Smooth muscle cell (in vitro differentiated cells): Measurements from ENCODE around the gene RBM33. TPM values are rescaled to one million over a fixed set of nuclear protein-coding genes. Genes with fewer than 3 reads are reported as not detected.

ENCODE experiments used
- DNase-seq: peaks from one replicate; lab custom pipeline; 2025; ENCODE audit not compliant: unreplicated experiment; lab: John Stamatoyannopoulos, UW
- H2AFZ ChIP-seq: fragments of 200-600 bp; sonication (generic); 2 replicates; pipeline ENCODE4 v1.6.0; 2016; ENCODE audit warnings: antibody characterized with exemption, low read depth, mild to moderate bottlenecking
- H3F3A ChIP-seq: fragments of 200-600 bp; sonication (generic); 2 replicates; pipeline ENCODE4 v1.6.0; 2017; ENCODE audit warnings: antibody characterized with exemption, low read depth
- H3K27ac ChIP-seq: fragments of 200-600 bp; sonication (generic); 2 replicates; pipeline ENCODE4 v1.5.1; 2016; ENCODE audit warnings: low read depth, mild to moderate bottlenecking
- H3K27me3 ChIP-seq: fragments of 200-600 bp; sonication (generic); 2 replicates; pipeline ENCODE4 v1.6.1; 2016; ENCODE audit warnings: low read depth, mild to moderate bottlenecking
- H3K36me3 ChIP-seq: fragments of 200-600 bp; sonication (generic); 2 replicates; pipeline ENCODE4 v1.5.1; 2016; ENCODE audit warnings: low read depth
- H3K4me1 ChIP-seq: fragments of 200-600 bp; sonication (generic); 2 replicates; pipeline ENCODE4 v1.5.1; 2016; ENCODE audit warnings: low read depth
- H3K4me2 ChIP-seq: fragments of 200-600 bp; sonication (generic); 2 replicates; pipeline ENCODE4 v1.6.0; 2016; ENCODE audit warnings: mild to moderate bottlenecking
- H3K4me3 ChIP-seq: fragments of 200-600 bp; sonication (generic); 2 replicates; pipeline ENCODE4 v1.5.1; 2016; ENCODE audit warnings: mild to moderate bottlenecking
- H3K79me2 ChIP-seq: fragments of 200-600 bp; sonication (generic); 2 replicates; pipeline ENCODE4 v1.6.0; 2016; ENCODE audit warnings: low read depth, mild to moderate bottlenecking
- H3K9ac ChIP-seq: fragments of 200-600 bp; sonication (generic); 2 replicates; pipeline ENCODE4 v1.6.0; 2016; ENCODE audit warnings: low read depth
- H3K9me3 ChIP-seq: fragments of 200-600 bp; sonication (generic); replicated peaks from 2 replicates; pipeline ENCODE4 v1.5.1; 2016; ENCODE audit warnings: low read depth
- H4K20me1 ChIP-seq: fragments of 200-600 bp; sonication (generic); 2 replicates; pipeline ENCODE4 v1.6.0; 2016; ENCODE audit warnings: low read depth
- WGBS: methylation state at CpG from one replicate; pipeline ENCODE4 v1.1.7; 2016; ENCODE audit warnings: low lambda C conversion rate; 5-methylcytosine and 5-hydroxymethylcytosine counted together
- polyA plus RNA-seq: library from polyadenylated mRNA; unstranded; fragments of >200 nt; fragmentation: Nextera tagmentation; extraction: Ambion mirVana; gene quantifications from 2 replicates; pipeline ENCODE4 v1.2.1, GENCODE V29; 2016
- total RNA-seq: library from RNA; depleted of rRNA; stranded (reverse); fragments of >200 nt; gene quantifications from 2 replicates; pipeline ENCODE4 v1.2.3, GENCODE V29; 2014
- TF ChIP-seq, protein P1 (sequence below): fragments of 200-600 bp; sonication (generic); IDR thresholded peaks from 2 replicates; pipeline ENCODE4 v1.5.1; 2017; ENCODE audit warnings: borderline replicate concordance, mild to moderate bottlenecking, antibody characterized with exemption; ENCODE audit not compliant: insufficient read depth, poor library complexity, severe bottlenecking

The RBM33 gene
- total and polyA plus RNA-seq, 2 experiments from 2014 or later, result 22.5 to 25.3 TPM

DNA sequence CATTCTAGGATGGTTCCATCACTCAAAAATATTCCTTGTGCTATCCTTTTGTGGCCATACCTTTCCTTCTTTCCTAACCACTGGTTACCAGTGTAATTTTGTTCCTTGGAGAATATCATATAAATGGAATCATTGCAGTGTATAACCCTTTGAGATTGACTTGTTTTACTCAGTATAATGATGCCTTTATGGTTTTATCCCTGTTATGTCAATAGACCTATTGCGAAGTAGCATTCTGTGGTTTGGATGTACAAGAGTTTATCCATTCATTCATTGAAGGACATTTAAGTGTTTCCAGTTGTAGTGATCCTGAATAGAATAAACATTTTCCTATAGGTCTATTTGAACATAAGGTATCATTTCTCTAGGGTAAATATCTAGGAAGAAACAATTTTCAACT, 54.2 kb downstream of the RBM33 start:
- Histone ChIP-seq H2AFZ (no peak overlapping the region), H3K9ac (no peak overlapping the region), H3K4me2 (no peak overlapping the region), H3K36me3 (peaks cover 17% of the 10 kb centered on the region), H3K27me3 (no peaks in the 10 kb centered on the region), H3K79me2 (peaks cover 52% of the 10 kb centered on the region), H3K4me1 (no peaks in the 10 kb centered on the region), H3K4me3 (no peak overlapping the region), H3K27ac (no peak overlapping the region), H4K20me1 (peaks cover 80% of the 10 kb centered on the region), H3K9me3 (no peaks in the 10 kb centered on the region), H3F3A (no peaks in the 10 kb centered on the region)
- TF ChIP-seq, protein P1, sequence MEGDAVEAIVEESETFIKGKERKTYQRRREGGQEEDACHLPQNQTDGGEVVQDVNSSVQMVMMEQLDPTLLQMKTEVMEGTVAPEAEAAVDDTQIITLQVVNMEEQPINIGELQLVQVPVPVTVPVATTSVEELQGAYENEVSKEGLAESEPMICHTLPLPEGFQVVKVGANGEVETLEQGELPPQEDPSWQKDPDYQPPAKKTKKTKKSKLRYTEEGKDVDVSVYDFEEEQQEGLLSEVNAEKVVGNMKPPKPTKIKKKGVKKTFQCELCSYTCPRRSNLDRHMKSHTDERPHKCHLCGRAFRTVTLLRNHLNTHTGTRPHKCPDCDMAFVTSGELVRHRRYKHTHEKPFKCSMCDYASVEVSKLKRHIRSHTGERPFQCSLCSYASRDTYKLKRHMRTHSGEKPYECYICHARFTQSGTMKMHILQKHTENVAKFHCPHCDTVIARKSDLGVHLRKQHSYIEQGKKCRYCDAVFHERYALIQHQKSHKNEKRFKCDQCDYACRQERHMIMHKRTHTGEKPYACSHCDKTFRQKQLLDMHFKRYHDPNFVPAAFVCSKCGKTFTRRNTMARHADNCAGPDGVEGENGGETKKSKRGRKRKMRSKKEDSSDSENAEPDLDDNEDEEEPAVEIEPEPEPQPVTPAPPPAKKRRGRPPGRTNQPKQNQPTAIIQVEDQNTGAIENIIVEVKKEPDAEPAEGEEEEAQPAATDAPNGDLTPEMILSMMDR, result no peak
- WGBS, result 100% methylated on average over 1 of the region's 1 CpG
- DNase-seq, result no peak

DNA sequence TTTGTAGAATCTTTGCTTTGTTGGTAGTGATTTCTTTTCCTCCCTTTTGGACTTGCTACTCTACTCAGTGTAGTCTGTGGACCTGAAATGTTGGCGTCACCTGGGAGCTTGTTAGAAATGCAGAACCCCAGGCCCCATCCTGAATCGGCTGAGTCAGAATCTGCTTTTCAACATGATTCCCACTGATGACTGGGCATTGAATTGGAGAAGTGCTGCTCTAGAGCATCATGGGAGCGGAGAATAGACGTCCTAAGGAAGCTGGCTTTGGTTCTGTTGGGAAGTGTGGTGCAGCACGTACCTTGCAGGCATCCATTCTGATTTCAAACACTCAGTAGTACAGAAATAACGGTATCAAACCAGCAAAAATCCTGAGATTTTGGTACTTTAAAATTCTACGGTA, 54.7 kb downstream of the RBM33 start:
- no peak overlapping the region for H3K27ac ChIP-seq
- peaks cover 22% of the 10 kb centered on the region for H3K36me3 ChIP-seq
- H3F3A ChIP-seq, result no peaks in the 10 kb centered on the region
- no peaks in the 10 kb centered on the region for H3K9me3 ChIP-seq
- no peaks in the 10 kb centered on the region for H3K4me1 ChIP-seq
- H3K4me2 ChIP-seq, result no peak overlapping the region
- no peaks in the 10 kb centered on the region for H3K27me3 ChIP-seq
- H3K9ac ChIP-seq, result no peak overlapping the region
- H2AFZ ChIP-seq, result no peak overlapping the region
- peaks cover 48% of the 10 kb centered on the region for H3K79me2 ChIP-seq
- no peak overlapping the region for H3K4me3 ChIP-seq
- peaks cover 78% of the 10 kb centered on the region for H4K20me1 ChIP-seq
- TF ChIP-seq, protein P1, result no peak
- no peak for DNase-seq
- 91% methylated on average over 7 of the region's 7 CpGs for WGBS

DNA sequence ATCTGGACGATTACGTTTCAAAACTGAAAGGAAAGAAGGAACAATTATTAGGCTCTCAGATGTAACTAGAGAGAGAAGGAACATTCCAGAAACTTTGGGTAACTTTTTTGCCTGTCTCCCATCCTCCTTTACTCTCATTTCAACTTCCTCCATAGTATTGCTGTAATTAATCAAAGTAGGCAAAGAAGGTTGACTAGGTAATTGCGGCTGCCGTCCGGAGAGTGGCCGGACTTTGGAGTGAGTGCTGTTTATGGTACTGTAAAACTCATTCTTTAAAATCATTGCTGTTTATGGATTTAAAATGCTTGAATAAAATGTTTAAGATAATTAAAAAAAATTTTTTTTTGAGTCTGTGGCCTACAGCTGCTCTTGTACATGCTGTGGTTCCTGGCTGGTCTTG, 56.4 kb downstream of the RBM33 start:
- H3K79me2 ChIP-seq, result peaks cover 36% of the 10 kb centered on the region
- no peaks in the 10 kb centered on the region for H3F3A ChIP-seq
- no peaks in the 10 kb centered on the region for H3K9me3 ChIP-seq
- TF ChIP-seq, protein P1, result no peak
- no peaks in the 10 kb centered on the region for H3K4me1 ChIP-seq
- no peak overlapping the region for H3K4me2 ChIP-seq
- H3K9ac ChIP-seq, result no peak overlapping the region
- 95% methylated on average over 6 of the region's 6 CpGs for WGBS
- peaks cover 21% of the 10 kb centered on the region for H3K36me3 ChIP-seq
- H4K20me1 ChIP-seq, result peaks cover 72% of the 10 kb centered on the region
- no peak overlapping the region for H3K27ac ChIP-seq
- no peak overlapping the region for H2AFZ ChIP-seq
- H3K27me3 ChIP-seq, result no peaks in the 10 kb centered on the region
- H3K4me3 ChIP-seq, result no peak overlapping the region
- DNase-seq, result no peak

DNA sequence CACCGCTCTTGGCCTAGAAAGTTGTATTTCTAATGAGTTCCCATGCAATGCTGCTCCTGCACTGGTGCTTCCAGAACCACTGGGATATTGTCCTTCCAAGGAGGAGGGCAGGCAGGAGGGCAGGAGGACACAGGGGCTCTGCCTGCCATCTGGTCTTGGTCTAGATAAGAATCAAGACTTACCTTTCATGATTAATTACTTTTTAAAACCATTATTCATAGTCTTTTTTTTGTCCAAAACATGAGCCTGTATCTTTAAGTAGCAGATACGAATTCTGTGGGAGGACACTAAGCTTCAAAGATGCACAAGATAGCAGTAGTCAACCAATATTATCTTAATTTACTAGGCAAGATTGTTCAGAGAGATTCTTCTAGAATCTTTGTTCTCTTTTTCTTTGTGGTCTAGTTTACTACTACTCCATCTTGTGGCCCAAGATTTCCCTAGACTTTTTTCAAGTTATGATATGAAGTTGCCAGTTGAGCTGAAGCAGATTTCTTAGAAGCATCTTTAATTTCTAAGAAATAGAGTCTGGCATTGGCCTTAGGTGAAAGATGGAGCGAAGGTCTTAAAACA, 57.6 kb downstream of the RBM33 start:
- Histone ChIP-seq H2AFZ (no peak overlapping the region), H3K9ac (no peak overlapping the region), H3K4me1 (no peaks in the 10 kb centered on the region), H3K27ac (no peak overlapping the region), H3F3A (no peaks in the 10 kb centered on the region), H3K4me2 (no peak overlapping the region), H3K79me2 (peaks cover 24% of the 10 kb centered on the region), H3K27me3 (no peaks in the 10 kb centered on the region), H3K9me3 (no peaks in the 10 kb centered on the region), H4K20me1 (peaks cover 71% of the 10 kb centered on the region), H3K36me3 (peaks cover 21% of the 10 kb centered on the region), H3K4me3 (no peak overlapping the region)
- over 99% methylated on average over 3 of the region's 3 CpGs for WGBS
- TF ChIP-seq, protein P1, result no peak
- DNase-seq, result no peak
